Neural progenitor cell (in vitro differentiated cells): ENCODE results near the gene GDPD5. TPM values are rescaled to one million over a fixed set of nuclear protein-coding genes. Genes with fewer than 3 reads are reported as not detected.
A peak's percentile ranks its signal among the peaks of the same experiment; 100 is the strongest.

Experiments used
- DNase-seq: peaks from one replicate; pipeline ENCODE4 v3.0.0-alpha.2; 2016; ENCODE audit warnings: low spot score
- H2AFZ ChIP-seq: fragments of 200-600 bp; sonication (generic); replicated peaks from 2 replicates; pipeline ENCODE4 v1.6.1; 2016; ENCODE audit warnings: antibody characterized with exemption
- H3F3A ChIP-seq: fragments of 200-600 bp; sonication (generic); 2 replicates; pipeline ENCODE4 v1.6.1; 2016; ENCODE audit warnings: antibody characterized with exemption, low read depth
- H3K27ac ChIP-seq: fragments of 200-600 bp; sonication (generic); 2 replicates; pipeline ENCODE4 v1.5.1; 2016; ENCODE audit warnings: mild to moderate bottlenecking
- H3K27me3 ChIP-seq: fragments of 200-600 bp; sonication (generic); 2 replicates; pipeline ENCODE4 v1.6.1; 2016; ENCODE audit warnings: mild to moderate bottlenecking, moderate library complexity
- H3K36me3 ChIP-seq: fragments of 200-600 bp; sonication (generic); 2 replicates; pipeline ENCODE4 v1.5.1; 2016
- H3K4me1 ChIP-seq: fragments of 200-600 bp; sonication (generic); 2 replicates; pipeline ENCODE4 v1.6.1; 2016; ENCODE audit warnings: mixed run types
- H3K4me2 ChIP-seq: fragments of 200-600 bp; sonication (generic); 2 replicates; pipeline ENCODE4 v1.6.1; 2016
- H3K4me3 ChIP-seq: fragments of 200-600 bp; sonication (generic); 2 replicates; pipeline ENCODE4 v1.5.1; 2016
- H3K79me2 ChIP-seq: fragments of 200-600 bp; sonication (generic); 2 replicates; pipeline ENCODE4 v1.6.1; 2016; ENCODE audit warnings: low read depth
- H3K9ac ChIP-seq: fragments of 200-600 bp; sonication (generic); 2 replicates; pipeline ENCODE4 v1.6.1; 2016
- H3K9me3 ChIP-seq: fragments of 200-600 bp; sonication (generic); 2 replicates; pipeline ENCODE4 v1.5.1; 2016; ENCODE audit warnings: low read depth
- H4K20me1 ChIP-seq: fragments of 200-600 bp; sonication (generic); 2 replicates; pipeline ENCODE4 v1.6.1; 2016; ENCODE audit warnings: low read depth
- H3K27ac Mint-ChIP-seq: 3 replicates; pipeline ENCODE4 v1.8.0; 2021; ENCODE audit warnings: mixed read lengths
- H3K27me3 Mint-ChIP-seq: 2 replicates; pipeline ENCODE4 v1.8.0; 2022; ENCODE audit warnings: low read depth, mild to moderate bottlenecking, inconsistent platforms, moderate library complexity, mixed read lengths; ENCODE audit not compliant: insufficient read depth
- H3K36me3 Mint-ChIP-seq: 3 replicates; pipeline ENCODE4 v1.8.0; 2021; ENCODE audit warnings: mixed read lengths
- H3K4me1 Mint-ChIP-seq: 3 replicates; pipeline ENCODE4 v1.8.0; 2021; ENCODE audit warnings: mixed read lengths
- H3K4me3 Mint-ChIP-seq: 3 replicates; pipeline ENCODE4 v1.8.0; 2021; ENCODE audit warnings: mild to moderate bottlenecking, moderate library complexity, mixed read lengths
- H3K9me3 Mint-ChIP-seq: 3 replicates; pipeline ENCODE4 v1.8.0; 2020; ENCODE audit warnings: mixed read lengths
- EZH2 ChIP-seq: fragments of 200-600 bp; sonication (generic); IDR thresholded peaks from 2 replicates; pipeline ENCODE4 v1.6.1; 2017; ENCODE audit warnings: antibody characterized with exemption, mild to moderate bottlenecking, moderate library complexity
- EZH2phosphoT487 ChIP-seq: fragments of 200-600 bp; sonication (generic); IDR thresholded peaks from 2 replicates; pipeline ENCODE4 v1.6.1; 2017; ENCODE audit warnings: antibody characterized with exemption
- total RNA-seq: library from RNA; depleted of rRNA; stranded (reverse); fragments of >200 nt; gene quantifications from 2 replicates; pipeline ENCODE4 v1.2.3, GENCODE V29; 2015; ENCODE audit warnings: low replicate concordance
- TF ChIP-seq, protein P1 (sequence below): fragments of 200-600 bp; sonication (generic); IDR thresholded peaks from 2 replicates; pipeline ENCODE4 v1.5.1; 2017; ENCODE audit warnings: antibody characterized with exemption, mild to moderate bottlenecking

Gene GDPD5
- total RNA-seq, 1 donor from 2014 or later, result 11.3 TPM

DNA sequence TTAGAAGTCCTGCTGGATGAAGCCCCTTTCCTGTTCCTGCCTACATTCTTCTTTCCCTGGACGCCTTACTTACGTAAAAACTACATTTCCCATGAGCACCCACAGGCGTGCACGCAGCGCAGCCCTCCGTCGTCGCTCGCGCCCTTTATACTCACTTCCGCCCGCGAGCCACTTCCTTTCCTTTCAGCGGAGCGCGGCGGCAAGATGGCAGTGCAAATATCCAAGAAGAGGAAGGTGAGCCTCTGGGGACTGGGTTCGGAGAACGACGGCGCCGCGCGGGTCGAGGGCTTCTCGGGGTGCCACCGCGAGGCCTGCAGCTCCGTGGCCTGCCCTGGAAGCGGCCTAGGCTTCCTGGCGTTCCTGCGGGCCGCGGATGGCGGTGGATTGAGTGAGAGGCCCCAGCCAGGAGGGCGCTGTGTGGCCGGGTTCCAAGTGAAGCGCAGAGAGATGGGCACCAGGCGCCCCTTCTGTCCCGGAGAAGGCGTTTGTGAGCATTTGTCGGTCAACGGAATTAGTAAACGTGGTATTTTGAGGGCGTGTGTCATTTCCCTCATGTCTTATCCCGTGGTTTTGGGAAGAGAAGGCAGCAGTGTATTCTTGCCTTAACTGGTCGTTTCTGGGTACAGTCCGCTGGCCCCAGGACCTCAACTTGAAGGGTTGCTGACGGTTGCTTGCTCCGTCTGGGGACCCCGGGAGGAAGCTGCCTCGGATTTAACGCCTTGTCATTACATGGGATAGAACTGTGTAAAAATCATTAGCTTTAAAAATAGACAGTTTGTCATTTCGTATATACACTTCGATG is 126.2 kb downstream of the GDPD5 start, which contains the start of gene RPS3:
Gene RPS3 (plus strand): TSS at position 175 of the 802 bp plus-strand sequence. CDS start 30 bp downstream, at position 205.
- H3K36me3 Mint-ChIP-seq, result peaks cover 32% of the 10 kb centered on the region
- peak within 1 kb of the TSS; percentile 90 for H2AFZ ChIP-seq
- H3K27me3 ChIP-seq, result no peaks in the 10 kb centered on the region
- H3K9me3 Mint-ChIP-seq, result no peaks in the 10 kb centered on the region
- peak; percentile 96 for DNase-seq
- H4K20me1 ChIP-seq, result peaks cover 51% of the 10 kb centered on the region
- peaks cover 15% of the 10 kb centered on the region for H3K4me1 ChIP-seq
- peaks cover 31% of the 10 kb centered on the region for H3K36me3 ChIP-seq
- peaks cover 3% of the 10 kb centered on the region for H3K27me3 Mint-ChIP-seq
- peak within 1 kb of the TSS; percentile 93 for H3K4me3 ChIP-seq
- H3K9ac ChIP-seq, result peak within 1 kb of the TSS; percentile 96
- peak within 1 kb of the TSS; percentile 98 for H3K27ac ChIP-seq
- H3K9me3 ChIP-seq, result no peaks in the 10 kb centered on the region
- peaks cover 37% of the 10 kb centered on the region for H3K4me1 Mint-ChIP-seq
- TF ChIP-seq EZH2phosphoT487, result no peak
- TF ChIP-seq, protein P1, sequence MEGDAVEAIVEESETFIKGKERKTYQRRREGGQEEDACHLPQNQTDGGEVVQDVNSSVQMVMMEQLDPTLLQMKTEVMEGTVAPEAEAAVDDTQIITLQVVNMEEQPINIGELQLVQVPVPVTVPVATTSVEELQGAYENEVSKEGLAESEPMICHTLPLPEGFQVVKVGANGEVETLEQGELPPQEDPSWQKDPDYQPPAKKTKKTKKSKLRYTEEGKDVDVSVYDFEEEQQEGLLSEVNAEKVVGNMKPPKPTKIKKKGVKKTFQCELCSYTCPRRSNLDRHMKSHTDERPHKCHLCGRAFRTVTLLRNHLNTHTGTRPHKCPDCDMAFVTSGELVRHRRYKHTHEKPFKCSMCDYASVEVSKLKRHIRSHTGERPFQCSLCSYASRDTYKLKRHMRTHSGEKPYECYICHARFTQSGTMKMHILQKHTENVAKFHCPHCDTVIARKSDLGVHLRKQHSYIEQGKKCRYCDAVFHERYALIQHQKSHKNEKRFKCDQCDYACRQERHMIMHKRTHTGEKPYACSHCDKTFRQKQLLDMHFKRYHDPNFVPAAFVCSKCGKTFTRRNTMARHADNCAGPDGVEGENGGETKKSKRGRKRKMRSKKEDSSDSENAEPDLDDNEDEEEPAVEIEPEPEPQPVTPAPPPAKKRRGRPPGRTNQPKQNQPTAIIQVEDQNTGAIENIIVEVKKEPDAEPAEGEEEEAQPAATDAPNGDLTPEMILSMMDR, result peak; percentile 42
- peak within 1 kb of the TSS; percentile 98 for H3K27ac Mint-ChIP-seq
- H3K4me2 ChIP-seq, result peak within 1 kb of the TSS; percentile 91
- H3K4me3 Mint-ChIP-seq, result peak within 1 kb of the TSS; percentile 98
- H3F3A ChIP-seq, result peaks cover 56% of the 10 kb centered on the region
- peaks cover 53% of the 10 kb centered on the region for H3K79me2 ChIP-seq

DNA sequence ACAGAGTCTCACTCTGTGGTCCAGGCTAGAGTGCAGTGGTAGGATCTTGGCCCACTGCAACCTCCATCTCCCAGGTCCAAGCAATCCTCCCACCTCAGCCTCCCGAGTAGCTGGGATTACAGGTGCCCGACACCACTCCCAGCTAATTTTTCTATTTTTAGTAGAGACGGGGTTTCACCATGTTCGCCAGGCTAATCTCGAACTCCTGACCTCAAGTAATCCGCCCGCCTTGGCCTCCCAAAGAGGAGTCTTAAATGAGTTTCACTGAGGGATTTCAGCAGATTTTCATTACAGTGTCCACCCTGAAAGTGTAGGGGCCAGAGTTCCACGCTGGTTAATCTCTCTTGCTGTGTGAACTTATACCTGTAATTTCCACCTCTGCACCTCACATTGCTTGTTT is 126.8 kb downstream of the GDPD5 start:
- Histone ChIP-seq H3K27ac (no peak overlapping the region), H3K79me2 (peaks cover 46% of the 10 kb centered on the region), H3K4me2 (no peak overlapping the region), H3K36me3 (peaks cover 28% of the 10 kb centered on the region), H2AFZ (peak overlapping the region; percentile 90), H3K9me3 (no peaks in the 10 kb centered on the region), H4K20me1 (peaks cover 44% of the 10 kb centered on the region), H3K9ac (no peak overlapping the region), H3F3A (peaks cover 49% of the 10 kb centered on the region), H3K4me3 (no peak overlapping the region), H3K4me1 (peaks cover 15% of the 10 kb centered on the region), H3K27me3 (no peaks in the 10 kb centered on the region)
- no peak for TF ChIP-seq EZH2phosphoT487
- no peak for TF ChIP-seq EZH2
- TF ChIP-seq, protein P1, result no peak
- peak overlapping the region; percentile 98 for H3K4me3 Mint-ChIP-seq
- no peaks in the 10 kb centered on the region for H3K9me3 Mint-ChIP-seq
- H3K27me3 Mint-ChIP-seq, result peaks cover 2% of the 10 kb centered on the region
- peaks cover 36% of the 10 kb centered on the region for H3K4me1 Mint-ChIP-seq
- peaks cover 26% of the 10 kb centered on the region for H3K36me3 Mint-ChIP-seq
- no peak for DNase-seq
- peak overlapping the region; percentile 98 for H3K27ac Mint-ChIP-seq

DNA sequence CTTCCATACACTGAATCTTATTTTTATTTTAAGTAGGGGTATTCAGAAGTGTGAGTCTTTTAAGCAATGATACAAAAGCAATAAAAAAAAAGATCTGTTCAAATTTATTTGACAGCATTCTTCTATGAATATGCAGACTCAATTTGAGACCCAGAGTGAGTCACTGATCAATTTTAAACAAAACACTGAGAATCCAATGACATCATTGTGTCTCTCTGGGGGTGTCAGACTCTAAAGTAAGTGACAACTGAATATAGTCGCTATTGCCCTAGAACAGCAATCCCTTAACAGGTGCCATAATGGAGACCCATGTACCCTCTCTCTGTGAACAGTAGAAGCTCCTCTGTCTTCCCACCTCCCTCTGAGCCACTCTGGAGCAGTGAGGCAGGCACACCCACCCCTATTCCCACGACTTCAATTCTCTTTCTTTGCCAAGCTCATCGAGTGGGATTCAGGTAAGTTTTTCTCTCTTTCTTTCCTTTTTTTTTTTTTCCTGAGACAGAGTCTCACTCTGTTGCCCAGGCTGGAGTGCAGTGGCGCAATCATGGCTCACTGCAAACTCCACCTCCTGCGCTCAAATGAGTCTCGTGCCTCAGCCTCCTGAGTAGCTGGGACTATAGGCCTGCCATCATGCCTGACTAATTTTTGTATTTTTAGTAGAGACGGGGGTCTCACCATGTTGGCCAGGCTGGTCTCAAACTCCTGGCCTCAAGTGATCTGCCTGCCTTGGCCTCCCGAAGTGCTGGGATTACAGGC is 131.5 kb downstream of the GDPD5 start:
- H3K27ac Mint-ChIP-seq, result no peak overlapping the region
- Histone ChIP-seq H3K27me3 (no peaks in the 10 kb centered on the region), H3K9ac (no peak overlapping the region), H3K9me3 (no peaks in the 10 kb centered on the region), H3K79me2 (no peaks in the 10 kb centered on the region), H3K27ac (no peak overlapping the region), H2AFZ (no peak overlapping the region), H3K4me3 (no peak overlapping the region), H3F3A (peaks cover 6% of the 10 kb centered on the region), H3K4me1 (peaks cover under 1% of the 10 kb centered on the region), H4K20me1 (no peaks in the 10 kb centered on the region), H3K4me2 (no peak overlapping the region), H3K36me3 (no peaks in the 10 kb centered on the region)
- H3K27me3 Mint-ChIP-seq, result peaks cover 2% of the 10 kb centered on the region
- DNase-seq, result no peak
- H3K4me1 Mint-ChIP-seq, result peaks cover 9% of the 10 kb centered on the region
- H3K36me3 Mint-ChIP-seq, result no peaks in the 10 kb centered on the region
- TF ChIP-seq, protein P1, result no peak
- TF ChIP-seq EZH2 (no peak), EZH2phosphoT487 (no peak)
- no peaks in the 10 kb centered on the region for H3K9me3 Mint-ChIP-seq
- H3K4me3 Mint-ChIP-seq, result no peak overlapping the region
